ENCODE results near the gene SRMS.

DNA sequence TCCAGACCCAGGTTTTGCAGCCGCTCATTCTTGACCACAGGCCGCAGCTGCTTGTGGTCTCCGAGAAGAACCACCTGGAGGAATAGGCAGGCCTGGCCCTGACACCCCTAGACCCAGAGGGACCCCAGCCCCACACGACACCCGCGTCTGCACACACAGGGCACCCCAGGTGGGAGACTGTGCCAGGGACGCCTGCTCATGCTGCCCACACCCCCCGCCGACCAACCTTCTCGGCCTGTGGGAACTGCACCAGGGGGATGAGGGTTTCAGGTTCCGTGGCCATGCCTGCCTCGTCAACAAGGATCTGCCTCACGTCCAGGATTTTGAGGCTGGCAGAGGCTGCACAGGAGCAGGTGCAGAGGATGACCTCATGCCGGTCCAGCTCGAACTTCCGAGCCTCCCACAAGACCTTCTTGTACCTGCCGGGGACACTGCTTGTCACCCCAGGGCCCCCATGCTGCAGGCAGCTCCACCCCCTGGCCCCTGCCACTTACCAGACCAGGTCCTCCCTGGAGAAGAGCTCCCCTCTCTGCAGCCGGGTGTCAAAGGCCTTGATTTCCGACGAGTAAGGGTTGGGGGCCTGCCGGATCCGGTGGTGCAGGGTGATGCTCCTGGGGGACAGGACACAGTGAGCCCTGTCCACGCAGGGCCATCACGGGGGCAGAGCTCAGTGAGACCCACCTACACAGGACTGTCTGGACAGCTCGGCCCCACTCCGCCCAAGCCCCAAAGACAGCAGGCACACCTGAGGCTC lies 13.5 kb upstream of the SRMS start:
- TF ChIP-seq, protein P1, sequence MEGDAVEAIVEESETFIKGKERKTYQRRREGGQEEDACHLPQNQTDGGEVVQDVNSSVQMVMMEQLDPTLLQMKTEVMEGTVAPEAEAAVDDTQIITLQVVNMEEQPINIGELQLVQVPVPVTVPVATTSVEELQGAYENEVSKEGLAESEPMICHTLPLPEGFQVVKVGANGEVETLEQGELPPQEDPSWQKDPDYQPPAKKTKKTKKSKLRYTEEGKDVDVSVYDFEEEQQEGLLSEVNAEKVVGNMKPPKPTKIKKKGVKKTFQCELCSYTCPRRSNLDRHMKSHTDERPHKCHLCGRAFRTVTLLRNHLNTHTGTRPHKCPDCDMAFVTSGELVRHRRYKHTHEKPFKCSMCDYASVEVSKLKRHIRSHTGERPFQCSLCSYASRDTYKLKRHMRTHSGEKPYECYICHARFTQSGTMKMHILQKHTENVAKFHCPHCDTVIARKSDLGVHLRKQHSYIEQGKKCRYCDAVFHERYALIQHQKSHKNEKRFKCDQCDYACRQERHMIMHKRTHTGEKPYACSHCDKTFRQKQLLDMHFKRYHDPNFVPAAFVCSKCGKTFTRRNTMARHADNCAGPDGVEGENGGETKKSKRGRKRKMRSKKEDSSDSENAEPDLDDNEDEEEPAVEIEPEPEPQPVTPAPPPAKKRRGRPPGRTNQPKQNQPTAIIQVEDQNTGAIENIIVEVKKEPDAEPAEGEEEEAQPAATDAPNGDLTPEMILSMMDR (IDR thresholded peaks at IDR 0.05; ENCODE audit: poor library complexity, severe bottlenecking), result no peak
- no peak for TF ChIP-seq RAD21 (conservative IDR thresholded peaks at IDR 0.05)
- no peak for TF ChIP-seq POLR2AphosphoS5 (IDR thresholded peaks at IDR 0.05)
- TF ChIP-seq EZH2 (IDR thresholded peaks at IDR 0.05; ENCODE audit: borderline replicate concordance, insufficient read depth, low read length, poor library complexity, severe bottlenecking), result no peak
- TF ChIP-seq, protein P2, sequence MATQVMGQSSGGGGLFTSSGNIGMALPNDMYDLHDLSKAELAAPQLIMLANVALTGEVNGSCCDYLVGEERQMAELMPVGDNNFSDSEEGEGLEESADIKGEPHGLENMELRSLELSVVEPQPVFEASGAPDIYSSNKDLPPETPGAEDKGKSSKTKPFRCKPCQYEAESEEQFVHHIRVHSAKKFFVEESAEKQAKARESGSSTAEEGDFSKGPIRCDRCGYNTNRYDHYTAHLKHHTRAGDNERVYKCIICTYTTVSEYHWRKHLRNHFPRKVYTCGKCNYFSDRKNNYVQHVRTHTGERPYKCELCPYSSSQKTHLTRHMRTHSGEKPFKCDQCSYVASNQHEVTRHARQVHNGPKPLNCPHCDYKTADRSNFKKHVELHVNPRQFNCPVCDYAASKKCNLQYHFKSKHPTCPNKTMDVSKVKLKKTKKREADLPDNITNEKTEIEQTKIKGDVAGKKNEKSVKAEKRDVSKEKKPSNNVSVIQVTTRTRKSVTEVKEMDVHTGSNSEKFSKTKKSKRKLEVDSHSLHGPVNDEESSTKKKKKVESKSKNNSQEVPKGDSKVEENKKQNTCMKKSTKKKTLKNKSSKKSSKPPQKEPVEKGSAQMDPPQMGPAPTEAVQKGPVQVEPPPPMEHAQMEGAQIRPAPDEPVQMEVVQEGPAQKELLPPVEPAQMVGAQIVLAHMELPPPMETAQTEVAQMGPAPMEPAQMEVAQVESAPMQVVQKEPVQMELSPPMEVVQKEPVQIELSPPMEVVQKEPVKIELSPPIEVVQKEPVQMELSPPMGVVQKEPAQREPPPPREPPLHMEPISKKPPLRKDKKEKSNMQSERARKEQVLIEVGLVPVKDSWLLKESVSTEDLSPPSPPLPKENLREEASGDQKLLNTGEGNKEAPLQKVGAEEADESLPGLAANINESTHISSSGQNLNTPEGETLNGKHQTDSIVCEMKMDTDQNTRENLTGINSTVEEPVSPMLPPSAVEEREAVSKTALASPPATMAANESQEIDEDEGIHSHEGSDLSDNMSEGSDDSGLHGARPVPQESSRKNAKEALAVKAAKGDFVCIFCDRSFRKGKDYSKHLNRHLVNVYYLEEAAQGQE (IDR thresholded peaks at IDR 0.05; ENCODE audit: borderline replicate concordance), result no peak
- no peak for TF ChIP-seq TAF1 (IDR thresholded peaks at IDR 0.05; ENCODE audit: low read depth)
- no peak for TF ChIP-seq SMC3 (conservative IDR thresholded peaks at IDR 0.05; ENCODE audit: poor library complexity)
- TF ChIP-seq EP300 (conservative IDR thresholded peaks at IDR 0.05; ENCODE audit: poor library complexity, severe bottlenecking), result no peak

All from neural cell (in vitro differentiated cells).